IPS-NIHi7 (cell line): Measurements from ENCODE around the gene COL20A1.
"Not testable (repeated sequence)": the region's sequence is repeated elsewhere in the genome, so short reads cannot be mapped to it uniquely, and the experiment has no call there.

Source experiments
- DNase-seq: peaks from one replicate; pipeline ENCODE4 v3.0.0; 2012; ENCODE audit warnings: mixed read lengths; ENCODE audit errors: extremely low spot score

The COL20A1 gene

GRCh38 chr20:63333241-63333836, 40.4 kb downstream of the COL20A1 start:
- DNase-seq = no peak

- no peak for DNase-seq
These were observed 41.4 kb downstream of the COL20A1 start for GRCh38 chr20:63334356-63334755.

GRCh38 chr20:63335060-63335459, 42.1 kb downstream of the COL20A1 start:
- not testable (repeated sequence) for DNase-seq

- no peak for DNase-seq
These were observed 42.7 kb downstream of the COL20A1 start for GRCh38 chr20:63335711-63336110.

GRCh38 chr20:63336232-63336752, 43.3 kb downstream of the COL20A1 start:
- DNase-seq = no peak

- DNase-seq = no peak
These were observed 44.9 kb downstream of the COL20A1 start for GRCh38 chr20:63337786-63338420.

- DNase-seq = not testable (repeated sequence)
These were observed 46.4 kb downstream of the COL20A1 start for GRCh38 chr20:63339154-63340094.

- DNase-seq = not testable (repeated sequence)
These were observed 47.2 kb downstream of the COL20A1 start for GRCh38 chr20:63340158-63340688.

- no peak for DNase-seq
These were observed 49.8 kb downstream of the COL20A1 start for GRCh38 chr20:63342561-63343459.

GRCh38 chr20:63343460-63344445, 50.8 kb downstream of the COL20A1 start:
- DNase-seq = no peak

- DNase-seq = no peak
These were observed 51.8 kb downstream of the COL20A1 start for GRCh38 chr20:63344616-63345327.

- no peak for DNase-seq
These were observed 52.5 kb downstream of the COL20A1 start for GRCh38 chr20:63345328-63346100.

GRCh38 chr20:63346131-63347080, 53.4 kb downstream of the COL20A1 start:
- no peak for DNase-seq

GRCh38 chr20:63347081-63347741, 54.2 kb downstream of the COL20A1 start:
- no peak for DNase-seq

- DNase-seq = no peak
These were observed 55.2 kb downstream of the COL20A1 start for GRCh38 chr20:63347950-63348827.
